Esophagus muscularis mucosa (tissue), 4 donors: ENCODE measurements around the gene ABCB10. TPM values are rescaled to one million over a fixed set of nuclear protein-coding genes. Genes with fewer than 3 reads are reported as not detected.
"Not testable (repeated sequence)": the region's sequence is repeated elsewhere in the genome, so short reads cannot be mapped to it uniquely, and the experiment has no call there.

Experiments used
- DNase-seq: peaks from one replicate; pipeline ENCODE4 v3.0.0-alpha.2; 2017; ENCODE audit errors: extremely low spot score
- H3K27ac ChIP-seq, 4 donors: fragments of 200-600 bp; sonication (generic); replicated peaks in 1 of 4; 1 replicate in 3 of 4; 2 replicates in 1 of 4; pipeline ENCODE4 v1.5.1; 2016 to 2019; ENCODE audit warnings: mild to moderate bottlenecking in 1 of 4
- H3K27me3 ChIP-seq, 4 donors: fragments of 200-600 bp; sonication (generic); one replicate each; pipeline versions ENCODE4 v1.5.1 to v1.6.0; 2016 to 2019
- H3K36me3 ChIP-seq, 4 donors: fragments of 200-600 bp; sonication (generic); one replicate each; pipeline ENCODE4 v1.5.1; 2016 to 2019
- H3K4me1 ChIP-seq, 4 donors: fragments of 200-600 bp; sonication (generic); one replicate each; pipeline ENCODE4 v1.5.1; 2016 to 2019
- H3K4me3 ChIP-seq, 4 donors: fragments of 200-600 bp; sonication (generic); 1 replicate in 2 of 4; 2 replicates in 2 of 4; pipeline ENCODE4 v1.5.1; 2016 to 2019; ENCODE audit warnings: mild to moderate bottlenecking in 4 of 4, moderate library complexity in 1 of 4
- H3K9me3 ChIP-seq, 4 donors: fragments of 200-600 bp; sonication (generic); 1 replicate in 3 of 4; 2 replicates in 1 of 4; pipeline ENCODE4 v1.5.1; 2016 to 2019
- EP300 ChIP-seq: sonication (generic); formaldehyde crosslinking; IDR thresholded peaks from one replicate; pipeline ENCODE4 v1.6.1; 2017; ENCODE audit warnings: antibody characterized with exemption
- POLR2A ChIP-seq: fragments of 450-650 bp; IDR thresholded peaks from one replicate; pipeline ENCODE4 v1.6.1; 2017; ENCODE audit warnings: antibody characterized with exemption, moderate library complexity, mild to moderate bottlenecking, low read depth
- POLR2AphosphoS5 ChIP-seq, 2 donors: sonication (generic); formaldehyde crosslinking; IDR thresholded peaks; one replicate each; pipeline ENCODE4 v1.6.1; 2017; ENCODE audit warnings: antibody characterized with exemption in 2 of 2
- WGBS: methylation state at CpG from one replicate; pipeline ENCODE4 v1.1.5; 2018; 5-methylcytosine and 5-hydroxymethylcytosine counted together
- intact Hi-C: fragments of 100-400 bp; cut with DNase I; formaldehyde crosslinking; loops from one replicate; pipeline ENCODE4 v1.15.1; 2023
- total RNA-seq, 4 donors: library from RNA; depleted of rRNA; stranded (reverse); fragments of >200 nt; gene quantifications; one replicate each; pipeline versions ENCODE4 v1.1.0 to v1.2.1, GENCODE V29; 2016
- TF ChIP-seq, protein P1 (sequence below), 3 experiments: fragments of 200-600 bp in 2 of 3; fragments of 450-650 bp in 1 of 3; sonication (generic) in 2 of 3; IDR thresholded peaks; one replicate each; pipeline ENCODE4 v1.5.1; 2017 to 2019; ENCODE audit warnings: antibody characterized with exemption in 3 of 3, mild to moderate bottlenecking in 2 of 3, moderate library complexity in 1 of 3

ABCB10 gene
- total RNA-seq, 4 donors from 2014 or later, result 14.1 to 28.7 (median 21.3) TPM

- WGBS, result 74% methylated on average over 3 of the region's 3 CpGs
- H3K27ac ChIP-seq, result peak overlapping the region; percentile 83 to 85 (median 84)
- peaks cover 15 to 50% (median 30%) of the 10 kb centered on the region in 4 donors for H3K36me3 ChIP-seq
- DNase-seq, result no peak
- intact Hi-C loops, result no loop called here
- no peak overlapping the region for H3K4me3 ChIP-seq
- TF ChIP-seq POLR2A (no peak), POLR2AphosphoS5 (IDR thresholded peaks at IDR 0.05) (no peak), EP300 (no peak)
- TF ChIP-seq, protein P1, sequence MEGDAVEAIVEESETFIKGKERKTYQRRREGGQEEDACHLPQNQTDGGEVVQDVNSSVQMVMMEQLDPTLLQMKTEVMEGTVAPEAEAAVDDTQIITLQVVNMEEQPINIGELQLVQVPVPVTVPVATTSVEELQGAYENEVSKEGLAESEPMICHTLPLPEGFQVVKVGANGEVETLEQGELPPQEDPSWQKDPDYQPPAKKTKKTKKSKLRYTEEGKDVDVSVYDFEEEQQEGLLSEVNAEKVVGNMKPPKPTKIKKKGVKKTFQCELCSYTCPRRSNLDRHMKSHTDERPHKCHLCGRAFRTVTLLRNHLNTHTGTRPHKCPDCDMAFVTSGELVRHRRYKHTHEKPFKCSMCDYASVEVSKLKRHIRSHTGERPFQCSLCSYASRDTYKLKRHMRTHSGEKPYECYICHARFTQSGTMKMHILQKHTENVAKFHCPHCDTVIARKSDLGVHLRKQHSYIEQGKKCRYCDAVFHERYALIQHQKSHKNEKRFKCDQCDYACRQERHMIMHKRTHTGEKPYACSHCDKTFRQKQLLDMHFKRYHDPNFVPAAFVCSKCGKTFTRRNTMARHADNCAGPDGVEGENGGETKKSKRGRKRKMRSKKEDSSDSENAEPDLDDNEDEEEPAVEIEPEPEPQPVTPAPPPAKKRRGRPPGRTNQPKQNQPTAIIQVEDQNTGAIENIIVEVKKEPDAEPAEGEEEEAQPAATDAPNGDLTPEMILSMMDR (IDR thresholded peaks at IDR 0.05), result no peak
- H3K4me1 ChIP-seq, result peaks cover 28 to 51% (median 43%) of the 10 kb centered on the region in 4 donors
- H3K9me3 ChIP-seq, result no peaks in the 10 kb centered on the region
- H3K27me3 ChIP-seq, result no peaks in the 10 kb centered on the region
Observed at GRCh38 chr1:229599218-229599954, 40.9 kb upstream of the ABCB10 start.

DNA sequence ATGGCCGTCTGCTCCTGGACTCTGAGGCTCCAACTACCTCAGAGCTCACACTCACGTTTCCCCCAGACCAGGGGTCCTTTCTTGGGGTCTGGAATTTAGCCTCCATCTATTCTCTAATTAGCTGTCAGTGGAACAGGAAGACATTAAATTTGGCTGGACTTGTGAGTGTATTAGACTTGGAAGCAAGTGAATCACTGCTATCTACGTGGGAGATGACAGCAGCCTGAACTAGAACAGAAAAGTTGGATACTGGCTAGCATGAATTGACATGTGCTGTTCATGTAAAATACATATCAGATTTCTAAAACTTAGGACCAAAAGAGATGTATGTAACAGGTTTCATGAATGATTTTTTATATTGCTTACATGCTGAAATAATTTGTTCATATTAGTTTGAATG lies 39.4 kb upstream of the ABCB10 start:
- peak overlapping the region; percentile 83 to 85 (median 84) for H3K27ac ChIP-seq
- peaks cover 20 to 51% (median 36%) of the 10 kb centered on the region in 4 donors for H3K36me3 ChIP-seq
- H3K27me3 ChIP-seq, result no peaks in the 10 kb centered on the region
- peak overlapping the region in 2 of 4 donors; percentile 7 to 8 for H3K4me3 ChIP-seq
- H3K9me3 ChIP-seq, result no peaks in the 10 kb centered on the region
- DNase-seq, result no peak
- intact Hi-C loops, result no loop called here
- TF ChIP-seq POLR2AphosphoS5 (IDR thresholded peaks at IDR 0.05) (no peak), EP300 (no peak), POLR2A (no peak)
- TF ChIP-seq, protein P1 (IDR thresholded peaks at IDR 0.05), result no peak
- peaks cover 28 to 51% (median 43%) of the 10 kb centered on the region in 4 donors for H3K4me1 ChIP-seq
- WGBS, result 44% methylated on average over 3 of the region's 3 CpGs

DNA sequence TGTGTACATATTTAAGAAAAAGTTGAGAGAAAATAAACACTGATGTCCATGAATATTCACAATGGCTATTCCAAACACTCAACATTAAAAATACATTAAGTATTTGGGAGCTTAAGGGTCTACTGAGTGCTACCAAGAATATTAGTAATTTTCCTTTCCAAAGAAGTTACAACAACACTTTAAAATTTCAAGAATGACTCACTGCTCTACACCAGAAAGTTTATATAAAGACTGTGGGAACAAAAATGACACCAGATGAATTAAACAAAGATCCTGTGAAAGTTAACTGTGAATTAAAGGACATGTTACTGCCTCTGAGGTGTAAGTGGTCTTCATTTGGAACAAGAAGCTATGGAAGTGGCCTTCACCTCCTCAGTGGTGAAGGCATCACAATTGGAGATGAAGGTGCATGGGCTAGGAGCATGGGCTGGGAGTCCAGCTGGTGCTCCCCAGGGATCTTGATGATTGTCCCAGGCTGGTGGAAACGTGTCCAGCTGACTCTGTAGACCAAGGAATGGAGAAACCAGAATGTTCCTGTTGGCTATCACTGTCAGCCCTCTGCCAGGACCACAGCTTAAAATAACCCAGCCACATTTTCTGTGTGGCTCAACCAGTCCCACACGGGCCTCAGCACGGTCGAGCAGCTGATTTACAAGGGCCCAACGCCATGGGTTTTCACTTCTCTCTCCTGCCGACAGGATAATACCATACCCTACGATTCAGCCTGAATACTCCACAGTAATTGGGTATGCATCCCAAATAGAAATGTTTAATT lies 38.6 kb upstream of the ABCB10 start:
- intact Hi-C loops, result no loop called here
- 26% methylated on average over 7 of the region's 7 CpGs for WGBS
- H3K4me3 ChIP-seq, result peak overlapping the region in 3 of 4 donors; percentile 7 to 8 (median 7)
- H3K36me3 ChIP-seq, result peaks cover 14 to 51% (median 33%) of the 10 kb centered on the region in 4 donors
- no peak for DNase-seq
- H3K27me3 ChIP-seq, result no peaks in the 10 kb centered on the region
- peak; percentile 75 to 76 for TF ChIP-seq POLR2AphosphoS5 (IDR thresholded peaks at IDR 0.05)
- no peak for TF ChIP-seq POLR2A
- TF ChIP-seq, protein P1 (IDR thresholded peaks at IDR 0.05), result peak in 1 of 3 experiments; percentile 29
- no peak for TF ChIP-seq EP300
- no peaks in the 10 kb centered on the region for H3K9me3 ChIP-seq
- peaks cover 28 to 51% (median 43%) of the 10 kb centered on the region in 4 donors for H3K4me1 ChIP-seq
- H3K27ac ChIP-seq, result peak overlapping the region; percentile 83 to 85 (median 84)

DNA sequence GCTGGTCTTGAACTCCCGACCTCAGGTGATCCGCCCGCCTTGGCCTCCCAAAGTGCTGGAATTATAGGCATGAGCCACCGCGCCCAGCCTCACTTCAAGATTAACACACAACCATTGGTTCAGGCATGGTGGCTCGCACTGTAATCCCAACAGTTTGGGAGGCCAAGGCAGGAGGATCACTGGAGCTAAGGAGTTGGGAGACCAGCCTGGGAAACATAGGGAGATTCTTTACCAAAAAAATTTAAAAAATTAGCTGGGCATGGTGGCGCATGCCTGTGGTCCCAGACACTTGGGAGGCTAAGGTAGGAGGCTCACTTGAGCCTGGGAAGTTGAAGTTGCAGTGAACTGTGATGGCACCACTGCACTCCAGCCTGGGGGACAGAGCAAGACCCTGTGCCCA lies 37.4 kb upstream of the ABCB10 start:
- H3K4me1 ChIP-seq, result peaks cover 28 to 47% (median 37%) of the 10 kb centered on the region in 4 donors
- H3K4me3 ChIP-seq, intact Hi-C loops, H3K27me3 ChIP-seq, DNase-seq, H3K9me3 ChIP-seq: not testable (repeated sequence)
- H3K36me3 ChIP-seq, result peaks cover 14 to 49% (median 22%) of the 10 kb centered on the region in 4 donors
- peak overlapping the region; percentile 83 to 85 (median 84) for H3K27ac ChIP-seq
- WGBS, result 100% methylated on average over 4 of the region's 7 CpGs
